Stimulated activated CD4-positive, alpha-beta T cell treated with anti-CD3 and anti-CD28 coated beads, Interleukin-15, amount 100 ng/mL, for 48 hours (primary cell): ENCODE data around the gene TMEM63B.
"Not testable (repeated sequence)": the region's sequence is repeated elsewhere in the genome, so short reads cannot be mapped to it uniquely, and the experiment has no call there.

Source experiments
- DNase-seq, 2 donors: peaks; one replicate each; pipeline ENCODE4 v3.0.0-alpha.2; 2020; ENCODE audit warnings: low read depth in 2 of 2

The TMEM63B gene

DNA sequence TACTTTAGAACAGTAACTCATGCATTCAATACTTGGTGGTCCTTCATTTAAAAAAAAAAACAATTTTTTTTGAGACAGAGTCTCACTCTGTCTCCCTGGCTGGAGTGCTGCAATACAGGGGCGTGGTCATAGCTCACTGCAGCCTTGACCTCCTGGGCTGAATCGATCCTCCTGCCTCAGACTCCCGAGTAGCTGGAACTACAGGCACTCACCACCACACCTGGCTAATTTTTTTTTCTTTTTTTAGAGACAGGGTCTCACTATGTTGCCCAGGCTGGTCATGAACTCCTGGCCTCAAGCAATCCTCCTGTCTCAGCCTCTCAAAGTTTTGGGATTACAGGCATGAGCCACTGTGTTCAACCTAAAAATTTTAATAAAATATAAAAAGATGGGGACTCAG is 17.2 kb downstream of the TMEM63B start:
- not testable (repeated sequence) for DNase-seq

DNA sequence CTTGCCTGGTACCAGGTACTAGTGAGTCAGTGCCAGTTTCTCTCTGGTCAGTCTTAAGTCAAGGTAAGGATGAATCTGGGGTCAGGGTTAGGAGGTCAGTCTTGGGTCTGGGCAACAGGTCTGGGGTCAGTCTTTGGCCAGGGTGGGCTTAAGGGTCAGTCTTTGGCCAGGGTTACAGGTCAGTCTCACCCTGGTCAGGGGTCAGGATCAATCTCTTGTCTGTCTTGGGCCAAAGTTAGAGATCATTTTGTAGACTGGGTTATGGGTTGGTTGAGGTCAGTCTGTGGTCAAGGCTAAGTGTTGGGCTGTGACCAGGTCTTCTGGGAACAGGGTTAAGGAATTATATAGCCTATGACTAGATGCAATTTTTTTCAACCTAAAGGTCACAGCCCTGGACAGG is 18.5 kb downstream of the TMEM63B start:
- DNase-seq = no peak

DNA sequence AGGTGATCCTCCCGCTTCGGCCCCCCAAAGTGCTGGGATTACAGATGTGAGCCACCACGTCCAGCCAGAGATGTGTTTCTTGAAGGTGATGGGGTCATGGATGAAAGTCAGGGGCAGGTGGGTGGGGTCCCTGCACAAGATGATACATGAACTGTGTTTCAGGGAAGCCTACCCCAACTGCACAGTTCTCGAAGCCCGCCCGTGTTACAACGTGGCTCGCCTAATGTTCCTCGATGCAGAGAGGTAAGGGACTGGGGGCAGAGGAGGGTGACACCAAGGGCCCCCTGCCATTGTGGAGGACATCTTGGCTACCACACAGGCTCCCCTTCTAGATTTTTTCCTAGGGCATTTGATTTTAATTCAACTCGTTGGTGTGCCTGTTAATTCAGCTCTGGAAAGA is 19.3 kb downstream of the TMEM63B start:
- DNase-seq = no peak

DNA sequence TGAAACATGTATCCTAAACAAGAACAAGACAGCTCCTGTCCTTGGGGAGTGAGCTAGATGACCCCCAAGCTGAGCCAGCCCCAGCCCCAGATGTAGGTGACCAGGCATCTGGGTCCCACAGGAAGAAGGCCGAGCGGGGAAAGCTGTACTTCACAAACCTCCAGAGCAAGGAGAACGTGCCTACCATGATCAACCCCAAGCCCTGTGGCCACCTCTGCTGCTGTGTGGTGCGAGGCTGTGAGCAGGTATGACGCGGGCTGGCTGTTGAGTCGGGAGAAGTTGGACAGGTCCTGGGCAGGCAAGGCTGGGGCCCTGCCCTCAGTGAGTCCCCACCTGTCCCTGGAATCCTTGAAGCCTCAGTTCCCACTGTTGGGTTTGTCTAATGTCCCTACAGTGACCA is 19.9 kb downstream of the TMEM63B start:
- DNase-seq = no peak

DNA sequence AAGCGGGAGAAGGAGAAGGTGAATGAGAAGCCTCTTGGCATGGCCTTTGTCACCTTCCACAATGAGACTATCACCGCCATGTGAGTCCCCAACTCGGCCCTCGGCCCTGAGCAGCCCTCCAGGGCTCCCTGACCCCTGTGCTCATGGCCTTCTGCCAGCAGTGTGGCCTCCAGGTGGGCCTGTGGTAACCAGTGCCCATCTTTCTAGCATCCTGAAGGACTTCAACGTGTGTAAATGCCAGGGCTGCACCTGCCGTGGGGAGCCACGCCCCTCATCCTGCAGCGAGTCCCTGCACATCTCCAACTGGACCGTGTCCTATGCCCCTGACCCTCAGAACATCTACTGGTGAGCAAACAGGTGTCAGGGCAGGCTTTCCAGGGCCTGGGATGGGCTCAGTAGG is 21.0 kb downstream of the TMEM63B start:
- no peak for DNase-seq

DNA sequence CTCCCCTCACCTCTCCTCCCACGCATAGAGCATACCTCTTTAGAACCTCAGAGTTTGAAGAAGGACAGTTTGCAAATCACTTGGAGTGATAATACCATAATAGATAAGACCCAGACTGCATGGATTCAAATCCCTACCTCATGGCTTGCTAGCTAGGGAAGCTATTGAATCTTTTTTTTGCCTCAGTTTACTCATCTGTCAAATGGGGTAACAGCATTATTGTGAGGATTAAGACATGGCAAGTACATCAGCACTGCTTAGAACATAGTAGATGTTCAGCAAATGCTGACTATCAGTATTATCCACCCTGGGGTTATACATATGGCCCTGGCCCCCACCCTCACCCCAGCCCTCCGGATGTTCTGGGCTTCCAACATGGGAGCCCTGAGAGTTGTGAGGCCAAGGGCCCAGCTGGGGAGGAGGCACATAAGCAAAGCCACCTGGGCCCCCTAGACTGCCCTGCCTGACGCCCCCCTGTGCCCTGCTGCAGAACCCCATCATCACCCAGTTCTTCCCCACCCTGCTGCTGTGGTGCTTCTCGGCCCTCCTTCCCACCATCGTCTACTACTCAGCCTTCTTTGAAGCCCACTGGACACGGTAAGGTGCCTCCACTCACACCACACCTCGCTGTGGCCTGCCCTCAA is 22.1 kb downstream of the TMEM63B start:
- DNase-seq = no peak

DNA sequence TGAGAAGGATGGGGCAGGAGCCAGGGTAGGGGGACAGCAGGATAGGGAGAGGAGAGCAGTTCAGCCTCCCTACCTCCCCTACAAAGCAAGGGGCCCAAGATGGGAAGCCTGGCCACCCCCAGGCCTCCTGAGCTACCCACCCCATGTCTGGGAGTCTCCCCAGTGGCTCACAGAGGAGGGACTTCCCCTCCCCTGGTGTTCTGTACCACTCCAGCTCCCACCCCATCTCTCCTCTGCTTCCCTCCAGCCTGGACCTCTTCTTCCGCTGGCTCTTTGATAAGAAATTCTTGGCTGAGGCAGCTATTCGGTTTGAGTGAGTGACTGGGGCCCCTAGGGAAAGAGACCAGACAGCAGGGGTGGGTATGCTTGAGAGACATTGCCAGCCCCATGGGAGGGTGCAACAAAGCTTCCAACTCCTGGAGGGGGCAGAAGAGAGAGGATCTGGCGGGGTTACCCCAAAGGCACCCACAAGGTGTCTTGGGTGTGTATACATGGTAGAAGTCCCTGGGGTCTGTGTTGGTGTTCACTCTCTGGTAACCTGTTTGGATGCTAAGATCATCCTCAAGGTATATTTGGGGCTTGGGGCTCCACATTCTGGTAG is 23.1 kb downstream of the TMEM63B start:
- DNase-seq = no peak

DNA sequence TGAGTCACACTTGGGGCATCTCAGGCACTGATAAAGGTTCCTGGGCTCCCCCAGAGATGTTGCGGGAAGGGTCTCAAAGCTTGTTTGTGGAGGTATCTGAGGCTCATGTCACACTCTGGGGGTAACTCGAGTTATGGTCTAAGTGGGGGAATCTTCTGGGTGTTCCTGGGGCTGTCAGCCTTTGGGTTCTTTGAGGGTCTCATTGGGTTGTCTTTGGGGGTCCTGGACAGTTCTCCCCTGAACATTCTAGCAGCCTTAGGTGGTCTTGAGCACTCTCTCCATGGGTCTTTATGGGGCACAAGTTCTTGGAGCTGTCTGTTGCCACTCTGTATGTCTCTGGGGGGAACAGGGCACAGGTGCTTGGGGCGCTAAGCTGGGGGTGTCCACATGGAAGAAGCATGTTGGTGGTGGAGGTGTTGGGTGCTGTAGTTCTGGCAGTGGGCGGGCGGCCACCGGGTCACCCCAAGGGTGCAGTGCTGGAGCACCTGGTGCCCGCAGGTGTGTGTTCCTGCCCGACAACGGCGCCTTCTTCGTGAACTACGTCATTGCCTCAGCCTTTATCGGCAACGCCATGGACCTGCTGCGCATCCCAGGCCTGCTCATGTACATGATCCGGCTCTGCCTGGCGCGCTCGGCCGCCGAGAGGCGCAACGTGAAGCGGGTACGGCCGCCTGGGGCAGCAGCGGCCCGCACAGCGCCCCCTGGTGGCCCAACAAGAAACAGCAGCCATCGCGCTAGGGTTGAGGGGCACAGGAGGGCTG is 24.2 kb downstream of the TMEM63B start:
- DNase-seq = peak; percentile 64 to 72

DNA sequence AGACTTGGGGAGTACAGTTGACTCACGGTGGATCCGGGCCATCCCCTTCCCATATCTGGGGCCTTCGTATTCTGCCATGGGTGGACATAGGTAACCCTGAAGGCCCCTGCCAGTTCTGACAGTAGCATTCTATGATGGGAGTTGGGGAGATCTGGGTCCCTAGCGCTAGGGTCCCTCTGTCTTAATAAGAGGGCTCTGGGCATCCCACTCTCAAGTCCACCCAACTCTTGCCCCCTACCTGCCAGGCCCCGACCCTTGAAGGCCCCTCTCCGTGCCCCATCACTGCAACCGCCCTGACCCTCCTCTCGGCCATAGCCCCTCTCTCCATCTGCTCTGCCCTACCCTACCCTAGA is 24.7 kb downstream of the TMEM63B start:
- DNase-seq = no peak

DNA sequence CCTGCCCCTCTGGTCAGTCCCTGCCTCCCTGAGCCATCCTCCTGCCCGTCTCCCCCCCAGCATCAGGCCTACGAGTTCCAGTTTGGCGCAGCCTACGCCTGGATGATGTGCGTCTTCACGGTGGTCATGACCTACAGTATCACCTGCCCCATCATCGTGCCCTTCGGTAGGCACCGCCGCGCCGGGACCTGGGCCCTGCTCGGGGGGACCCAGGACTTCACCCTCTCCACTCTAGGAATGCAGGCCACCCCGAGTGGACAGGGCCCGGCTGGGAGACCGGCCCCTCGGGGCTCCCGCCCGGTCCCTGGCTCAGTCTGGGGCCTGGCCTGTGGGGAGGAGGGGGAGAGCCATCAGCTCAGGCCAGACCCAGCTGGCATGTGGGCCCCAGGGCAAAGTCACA is 25.2 kb downstream of the TMEM63B start:
- DNase-seq = no peak

DNA sequence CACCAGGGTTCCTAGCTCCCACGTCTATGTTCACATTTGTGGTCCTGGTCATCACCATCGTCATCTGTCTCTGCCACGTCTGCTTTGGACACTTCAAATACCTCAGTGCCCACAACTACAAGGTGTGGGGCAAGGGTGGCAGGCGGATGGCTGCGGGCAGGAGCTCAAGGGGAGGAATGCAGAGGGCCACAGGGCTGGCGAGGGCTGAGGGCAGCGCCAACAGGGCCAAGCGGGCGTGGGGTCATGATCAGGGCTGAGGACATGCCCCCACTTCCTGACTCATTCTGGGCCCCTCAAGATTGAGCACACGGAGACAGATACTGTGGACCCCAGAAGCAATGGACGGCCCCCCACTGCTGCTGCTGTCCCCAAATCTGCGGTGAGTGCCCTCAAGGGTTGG is 26.7 kb downstream of the TMEM63B start:
- DNase-seq = no peak

DNA sequence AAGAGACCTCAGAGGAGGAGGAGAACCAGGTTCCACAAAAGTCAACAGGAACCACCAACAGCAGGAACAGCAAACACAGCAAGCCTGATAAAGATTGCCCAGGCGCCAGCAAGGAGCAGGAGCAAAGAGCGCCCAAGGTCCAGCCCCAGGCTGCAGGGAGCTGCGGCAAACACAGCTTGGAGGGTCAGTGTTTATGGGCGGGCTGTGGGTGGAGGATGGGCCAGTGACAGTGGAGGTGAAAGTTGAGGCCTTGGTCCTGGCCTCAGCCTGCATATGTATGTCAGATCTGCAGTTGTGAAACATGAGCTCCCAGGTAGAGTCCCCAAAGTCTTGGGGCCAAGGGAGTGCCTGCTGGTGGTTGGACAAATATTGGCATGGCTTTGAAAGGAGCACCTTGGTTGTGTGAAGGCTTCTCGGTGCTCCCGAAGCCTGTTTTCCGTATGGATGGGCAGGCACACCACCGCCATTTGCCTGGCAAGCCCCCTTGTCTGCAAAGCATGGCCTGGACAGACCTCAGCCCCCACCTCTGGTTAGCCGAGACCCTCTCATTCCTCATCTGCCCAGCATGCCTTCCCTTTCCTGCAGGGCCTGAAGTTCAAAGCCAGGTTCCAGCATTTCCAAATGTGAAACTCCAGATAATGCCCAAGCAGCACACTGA is 29.3 kb downstream of the TMEM63B start:
- no peak for DNase-seq

DNA sequence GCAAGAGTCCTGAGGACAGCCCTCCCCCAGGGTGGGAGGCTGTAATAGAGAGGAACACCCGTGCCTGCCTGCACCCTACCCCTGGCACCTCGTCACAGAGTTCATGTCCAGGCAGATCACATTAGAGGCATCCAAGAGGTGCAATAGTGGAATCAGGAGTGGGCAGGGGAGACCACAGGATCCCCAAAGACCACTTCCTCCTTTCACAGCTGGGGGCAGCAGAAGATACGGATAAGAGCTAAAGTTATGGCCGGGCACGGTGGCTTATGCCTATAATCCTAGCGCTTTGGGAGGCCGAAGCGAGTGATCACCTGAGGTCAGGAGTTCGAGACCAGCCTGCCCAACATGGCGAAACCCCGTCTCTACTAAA is 29.8 kb downstream of the TMEM63B start:
- DNase-seq = no peak

DNA sequence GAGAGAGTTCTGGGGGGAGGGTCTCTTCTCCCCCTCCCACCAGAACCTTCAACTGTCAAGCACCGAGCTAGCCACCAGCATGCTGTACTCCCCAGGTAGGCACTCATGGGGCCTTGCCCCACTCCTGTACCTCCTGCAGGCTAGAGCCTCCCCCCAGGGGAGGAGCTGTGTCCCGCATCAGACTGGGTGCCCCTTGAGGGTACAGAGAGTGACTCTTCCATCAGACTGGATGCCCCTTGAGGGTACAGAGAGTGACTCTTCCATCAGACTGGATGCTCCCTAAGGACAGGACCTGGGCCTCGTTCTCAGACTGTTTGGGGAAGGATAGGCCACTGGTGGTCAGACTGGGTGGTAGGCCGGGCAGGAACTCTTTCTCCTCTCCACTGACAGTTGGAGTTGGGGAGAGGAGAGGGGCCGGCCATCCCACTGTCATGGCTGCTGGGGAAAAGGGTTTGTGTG is 31.4 kb downstream of the TMEM63B start, which contains the start of gene CAPN11:
Gene CAPN11 (plus strand): TSS at position 51 of the 459 bp plus-strand sequence. CDS start 29 bp downstream, at position 80.
- no peak for DNase-seq

DNA sequence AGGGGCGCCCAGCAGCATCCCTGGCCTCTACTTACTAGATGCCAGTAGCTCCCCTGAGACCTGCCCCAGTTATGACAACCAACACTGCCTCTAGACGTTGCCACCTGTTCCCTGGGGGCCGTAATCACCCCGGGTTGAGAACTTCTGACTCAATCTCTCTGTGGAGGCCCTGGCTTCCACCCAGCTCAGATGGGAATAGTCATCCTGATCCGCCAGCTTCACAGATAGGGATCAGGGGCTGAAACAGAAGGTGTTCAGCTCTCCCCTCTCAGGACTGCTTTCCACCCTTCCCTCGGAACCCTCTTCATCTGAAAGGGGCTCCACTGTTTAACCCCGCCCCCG is 34.6 kb downstream of the TMEM63B start:
- DNase-seq = no peak

DNA sequence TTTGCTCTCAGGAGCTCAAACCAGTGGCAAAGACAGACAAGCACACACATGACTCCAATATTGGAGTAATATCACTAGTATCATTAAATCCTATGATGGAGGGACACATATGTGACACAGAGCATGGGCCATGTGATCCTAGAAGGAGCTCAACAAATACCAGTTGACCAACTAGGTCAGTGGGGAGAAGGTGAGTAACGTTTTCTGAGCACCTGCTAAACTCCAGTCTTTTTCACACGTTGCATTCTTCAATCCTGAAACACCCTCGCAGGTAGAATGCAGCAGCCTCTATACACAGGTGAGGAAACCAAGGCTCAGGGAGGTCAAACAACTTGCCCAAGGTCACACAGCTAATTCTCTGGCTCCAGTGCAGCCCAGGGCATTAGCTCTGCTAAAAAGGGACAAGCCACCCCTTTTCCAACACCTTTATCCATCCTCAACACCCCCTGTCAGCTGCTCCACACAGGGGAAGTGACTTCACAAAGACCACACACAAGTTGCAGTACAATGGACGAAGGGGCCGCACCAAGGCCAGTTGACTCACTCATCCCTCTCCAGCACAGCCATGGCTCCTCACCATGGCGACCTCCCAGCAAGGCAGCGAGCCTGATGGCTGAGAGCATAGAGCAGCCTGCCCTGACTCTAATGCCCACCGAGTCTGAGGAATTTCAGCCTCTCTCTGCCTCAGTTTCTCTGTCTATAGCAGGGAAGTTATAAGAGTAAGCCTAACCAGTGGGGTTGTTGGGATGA is 35.7 kb downstream of the TMEM63B start:
- DNase-seq = no peak

DNA sequence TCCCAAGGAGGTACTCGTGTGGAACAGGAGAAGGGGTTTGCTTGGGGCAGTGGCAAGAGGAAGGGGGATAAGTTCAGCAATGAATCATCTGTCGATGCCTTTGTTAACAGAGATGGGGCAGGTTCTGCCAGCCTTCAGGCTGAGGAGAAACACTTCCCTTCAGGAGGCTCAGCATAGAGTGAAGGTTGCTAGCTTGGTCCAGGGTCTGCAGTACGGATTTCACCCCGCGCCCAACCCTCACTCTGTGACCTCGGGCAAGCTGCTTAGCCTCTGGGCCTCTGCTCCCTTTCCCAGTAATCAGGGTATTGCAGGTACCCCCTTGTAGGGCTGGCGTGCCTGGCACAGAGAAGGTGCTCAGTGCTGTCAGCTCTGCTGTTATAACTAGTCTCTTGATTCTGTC is 38.8 kb downstream of the TMEM63B start:
- DNase-seq = no peak

DNA sequence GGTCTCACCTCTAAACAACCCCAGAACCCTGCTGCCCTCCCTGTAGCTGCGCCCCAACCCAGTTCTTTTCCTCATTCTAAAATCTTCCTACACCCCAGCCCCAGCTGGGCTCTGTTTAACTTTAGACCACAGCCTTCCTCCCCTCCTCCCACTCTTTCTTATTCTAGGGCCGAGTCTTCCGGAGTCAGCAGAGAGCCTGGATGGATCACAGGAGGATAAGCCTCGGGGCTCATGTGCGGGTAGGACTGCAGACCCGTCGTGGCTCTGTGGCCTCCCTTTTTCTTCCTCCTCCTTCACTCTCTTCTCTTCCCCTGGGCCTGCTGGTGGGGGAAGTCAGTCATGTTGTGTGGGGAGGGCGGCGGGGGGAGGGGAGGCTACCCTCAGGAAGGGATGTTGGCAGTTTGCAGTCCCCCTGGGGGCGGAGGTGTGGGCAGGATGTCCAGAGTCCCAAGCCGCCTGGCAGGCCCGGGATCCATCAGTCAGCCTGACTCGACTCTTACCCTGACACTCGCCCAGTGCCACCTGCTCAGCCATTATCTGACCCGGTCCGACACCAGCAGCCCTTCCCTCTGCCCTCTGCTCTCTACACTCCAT is 39.3 kb downstream of the TMEM63B start:
- DNase-seq = no peak

DNA sequence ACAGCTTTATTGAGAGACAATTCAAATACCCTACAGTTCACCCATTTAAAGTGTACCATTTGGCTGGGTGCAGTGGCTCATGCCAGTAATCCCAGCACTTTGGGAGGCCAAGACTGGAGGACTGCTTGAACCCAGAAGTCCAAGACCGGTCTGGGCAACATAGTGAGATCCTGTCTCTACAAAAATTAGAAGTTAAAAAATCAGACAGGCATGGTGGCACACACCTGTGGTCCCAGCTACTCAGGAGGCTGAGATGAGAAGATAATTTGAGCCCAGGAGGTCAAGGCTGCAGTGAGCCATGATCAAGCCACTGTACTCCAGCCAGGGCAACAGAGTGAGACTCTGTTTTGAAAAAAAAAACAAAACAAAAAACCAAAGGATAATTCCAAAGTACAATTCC is 40.2 kb downstream of the TMEM63B start:
- DNase-seq = no peak

DNA sequence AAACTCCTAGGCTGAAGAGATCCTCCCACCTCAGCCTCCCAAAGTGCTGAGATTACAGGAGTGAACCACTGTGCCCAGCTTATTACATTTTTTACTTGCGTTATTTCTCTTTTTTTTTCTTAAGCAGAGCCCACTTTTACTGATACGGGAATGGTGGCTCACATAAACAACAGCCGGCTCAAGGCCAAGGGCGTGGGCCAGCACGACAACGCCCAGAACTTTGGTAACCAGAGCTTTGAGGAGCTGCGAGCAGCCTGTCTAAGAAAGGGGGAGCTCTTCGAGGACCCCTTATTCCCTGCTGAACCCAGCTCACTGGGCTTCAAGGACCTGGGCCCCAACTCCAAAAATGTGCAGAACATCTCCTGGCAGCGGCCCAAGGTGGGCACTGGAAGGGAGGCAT is 41.8 kb downstream of the TMEM63B start:
- DNase-seq = no peak

DNA sequence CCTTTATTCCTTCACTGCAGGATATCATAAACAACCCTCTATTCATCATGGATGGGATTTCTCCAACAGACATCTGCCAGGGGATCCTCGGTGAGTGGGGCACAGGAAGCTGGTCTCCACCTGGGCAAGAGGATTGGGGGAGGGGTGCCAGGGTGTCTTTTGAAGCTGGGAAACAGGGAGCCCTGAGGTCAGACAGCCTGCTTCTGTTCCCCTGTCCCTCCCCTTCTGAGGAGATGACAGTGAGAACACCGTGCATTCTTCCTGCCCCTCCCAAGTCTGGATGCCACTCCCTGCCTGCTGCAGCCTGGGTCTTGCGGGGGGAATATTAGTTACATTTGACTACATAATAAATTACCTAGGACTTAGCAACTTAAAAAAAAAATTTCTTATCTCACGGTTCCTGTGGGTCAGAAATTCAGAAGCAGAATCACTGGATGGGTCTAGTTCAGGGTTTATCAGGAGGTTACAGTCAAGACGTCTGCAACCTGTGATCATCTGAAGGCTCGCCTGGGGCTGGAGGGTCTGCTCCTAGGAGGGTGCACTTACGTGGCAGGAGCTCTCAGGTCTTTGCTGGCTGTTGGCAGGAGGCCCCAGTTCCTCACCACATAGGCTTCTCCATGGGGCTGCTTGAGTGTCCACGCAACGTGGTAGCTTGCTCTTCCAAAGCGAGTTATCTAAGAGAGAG is 42.7 kb downstream of the TMEM63B start:
- no peak for DNase-seq
